Fibroblast of skin of abdomen (primary cell): Measurements from ENCODE around the gene HERC2.
"Not testable (repeated sequence)": the region's sequence is repeated elsewhere in the genome, so short reads cannot be mapped to it uniquely, and the experiment has no call there.

Source experiments
- DNase-seq: peaks from one replicate; pipeline ENCODE4 v3.0.0-alpha.2; 2013

HERC2 gene

DNA sequence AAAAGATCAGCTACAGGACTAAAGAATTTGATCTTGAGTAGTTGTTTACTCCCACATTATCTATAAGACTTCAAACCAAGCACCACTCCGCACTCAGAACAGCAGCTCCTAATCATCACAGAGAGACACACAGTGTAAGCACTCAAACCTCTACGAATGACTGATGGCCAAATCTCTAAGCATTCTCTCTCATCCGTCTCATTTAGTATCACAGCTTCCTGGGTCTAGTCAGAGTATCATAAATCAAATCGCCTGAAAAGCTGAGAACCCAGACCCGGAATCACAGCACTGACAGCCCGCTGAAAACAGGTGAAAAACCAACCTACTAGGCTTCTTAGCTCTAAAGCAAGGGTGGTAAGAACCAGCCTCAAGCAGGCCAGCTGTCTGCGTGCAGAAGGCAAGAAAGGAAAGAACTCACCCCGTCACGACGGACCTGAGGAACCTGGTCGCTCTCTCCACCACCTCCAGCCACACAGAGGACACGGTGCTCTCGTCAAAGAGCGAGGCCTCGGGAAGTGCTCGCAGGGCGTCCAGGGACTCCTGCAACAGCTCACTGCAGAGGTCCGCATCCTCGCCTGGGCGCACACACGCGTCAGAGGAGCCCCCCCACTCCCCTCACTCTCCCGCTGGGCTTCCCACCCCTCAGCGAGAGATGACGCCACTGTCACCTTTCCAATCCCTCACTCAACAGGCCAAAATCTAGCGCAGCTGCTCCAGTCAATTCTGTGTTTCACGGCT is 47.9 kb downstream of the HERC2 start:
- DNase-seq: no peak

DNA sequence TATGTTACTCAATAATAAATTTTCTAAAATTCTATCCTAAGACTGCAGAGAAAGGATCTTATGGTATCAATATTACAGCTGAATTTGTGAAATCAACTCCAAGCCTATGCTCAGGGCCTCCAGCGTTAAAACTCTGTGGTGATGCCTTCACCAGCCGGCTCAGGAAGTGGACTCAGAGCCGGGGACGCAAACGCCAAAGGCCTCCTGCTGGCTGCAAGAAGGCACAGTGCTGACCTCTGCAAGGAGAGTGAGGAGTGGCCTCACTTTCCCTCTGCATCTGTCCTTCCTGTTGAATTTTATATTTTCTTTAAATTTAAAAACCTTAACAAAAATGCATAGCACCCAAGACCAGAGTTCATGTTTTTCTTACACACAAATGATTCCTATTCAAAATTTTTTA is 48.5 kb downstream of the HERC2 start:
- no peak for DNase-seq

GRCh38 chr15:28272587-28272986 is 49.4 kb downstream of the HERC2 start:
- no peak for DNase-seq

GRCh38 chr15:28271697-28272260 is 50.2 kb downstream of the HERC2 start:
- no peak for DNase-seq

DNA sequence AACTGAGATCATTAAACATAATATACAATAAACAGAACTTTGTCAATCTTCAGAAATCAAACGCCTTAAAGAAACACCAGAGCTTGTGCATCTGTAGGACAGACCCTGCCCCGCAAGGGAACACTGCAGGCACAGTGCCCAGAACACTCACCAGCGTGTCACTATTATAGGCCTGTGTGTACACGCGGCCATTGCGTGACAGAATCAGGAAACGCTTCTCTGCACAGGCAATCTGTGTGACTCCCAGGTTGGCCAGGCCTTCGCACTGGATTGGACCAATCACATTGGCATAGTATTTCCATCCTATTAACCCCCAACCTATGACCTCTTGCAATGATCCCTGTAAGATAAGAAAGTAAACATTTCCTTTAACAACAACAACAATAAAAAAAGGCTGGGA is 52.9 kb downstream of the HERC2 start:
- DNase-seq: no peak

- no peak for DNase-seq
Measured at GRCh38 chr15:28267727-28268126, 54.3 kb downstream of the HERC2 start.

DNA sequence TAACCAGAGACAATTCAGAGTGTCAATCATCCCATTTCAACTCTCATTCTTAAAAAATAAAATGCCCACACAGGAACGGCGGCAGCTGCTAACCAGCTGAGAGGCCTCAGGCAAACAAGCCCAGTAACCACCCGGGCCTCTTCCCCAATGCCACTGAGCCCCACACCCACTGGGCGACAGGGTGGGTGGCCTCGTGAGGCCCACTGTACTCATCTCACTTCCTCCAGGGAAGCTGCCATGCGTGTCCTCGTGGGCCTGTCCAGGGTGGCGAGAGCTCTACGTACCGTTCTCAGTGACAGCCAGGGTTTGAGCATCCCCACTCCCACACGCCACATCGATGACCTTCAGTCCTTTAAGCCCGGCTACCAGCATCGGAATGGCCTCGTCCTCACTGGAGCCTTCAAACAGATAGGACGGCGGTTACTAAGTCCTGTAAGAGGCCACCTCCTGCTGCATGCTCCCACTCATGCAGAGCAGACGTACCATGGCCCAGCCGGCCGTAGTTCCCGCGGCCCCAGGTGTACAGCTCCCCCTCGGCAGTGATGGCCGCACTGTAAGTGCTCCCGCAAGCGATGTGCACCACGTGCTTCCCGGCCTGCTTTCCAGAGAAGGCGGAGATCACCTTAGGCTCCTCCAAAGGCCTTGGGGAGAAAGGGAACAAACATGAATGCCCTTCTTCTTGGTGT is 56.5 kb downstream of the HERC2 start:
- DNase-seq: no peak

GRCh38 chr15:28264166-28264565 is 57.8 kb downstream of the HERC2 start:
- no peak for DNase-seq

DNA sequence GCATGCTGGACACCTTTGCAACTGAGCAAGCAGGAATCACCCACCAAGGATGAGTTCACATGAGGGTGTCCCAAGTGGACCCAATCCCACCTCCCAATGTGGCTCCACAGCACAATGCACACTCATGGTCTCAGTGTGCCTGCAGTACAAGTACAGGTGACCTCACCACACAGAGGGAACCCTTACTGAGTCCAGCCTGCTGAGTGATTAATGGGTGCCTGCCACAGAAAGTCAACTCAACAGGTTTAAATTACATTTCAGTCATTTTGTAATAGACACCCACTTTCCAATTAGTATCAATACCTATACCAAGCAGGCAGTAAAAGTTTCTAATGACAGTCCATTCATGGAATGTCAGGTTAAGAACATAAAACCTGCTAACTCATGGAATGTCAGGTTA is 59.5 kb downstream of the HERC2 start:
- no peak for DNase-seq

DNA sequence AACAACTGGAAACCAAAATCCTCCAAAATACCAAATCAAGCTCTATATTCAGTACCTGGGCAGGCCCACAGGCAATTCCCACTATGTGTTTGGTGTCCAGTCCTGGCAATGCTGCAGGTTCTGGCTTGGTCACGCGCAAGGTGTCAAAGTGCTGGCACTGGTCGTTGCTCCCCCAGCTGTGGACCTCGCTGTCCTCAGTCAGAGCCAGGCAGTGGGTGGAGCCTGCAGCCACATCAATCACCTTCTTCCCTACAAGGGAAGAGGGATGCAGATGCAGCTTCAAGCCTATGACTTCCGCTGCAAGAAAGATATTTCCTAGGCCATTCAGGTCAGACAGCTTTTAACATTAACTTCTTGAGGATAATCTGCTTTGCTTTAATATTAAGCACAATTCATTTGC is 61.3 kb downstream of the HERC2 start:
- no peak for DNase-seq

DNA sequence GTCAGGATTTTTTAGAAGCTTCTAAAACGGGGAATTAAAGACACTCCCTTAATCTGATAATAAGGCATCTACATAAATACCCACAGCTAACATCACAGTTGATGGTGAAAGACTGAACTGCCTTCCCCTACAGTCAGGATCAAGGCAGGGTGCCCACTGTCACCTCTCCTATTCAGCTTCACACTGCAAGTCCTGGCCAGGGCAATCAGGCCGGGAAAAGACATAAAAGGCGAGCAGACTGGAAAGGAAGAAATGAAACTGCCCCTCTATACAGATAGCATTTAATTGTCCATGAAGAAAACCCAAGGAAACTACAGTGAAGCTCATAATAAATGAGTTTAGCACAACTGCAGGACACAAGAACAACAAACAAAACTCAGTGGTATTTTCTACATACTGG is 61.7 kb downstream of the HERC2 start:
- DNase-seq: no peak

DNA sequence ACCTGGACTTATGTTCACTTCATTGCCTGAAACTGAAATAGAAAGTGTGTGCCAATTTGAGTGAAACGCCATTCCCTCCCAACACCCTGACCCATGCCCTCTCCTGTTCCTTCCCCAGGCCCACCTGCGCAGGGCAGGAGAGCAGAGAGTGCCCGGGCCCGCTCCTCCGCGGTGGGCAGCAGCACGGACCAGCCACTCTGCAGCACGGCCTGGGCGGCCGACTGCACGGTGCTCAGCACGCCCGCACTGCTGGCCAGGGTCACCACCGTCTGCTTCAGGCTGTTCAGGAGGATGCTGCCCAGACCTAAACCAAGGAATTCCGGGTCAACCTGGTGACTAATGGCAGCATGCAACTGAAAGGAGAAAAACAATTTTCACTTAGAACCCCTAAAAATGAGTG is 66.0 kb downstream of the HERC2 start:
- no peak for DNase-seq

DNA sequence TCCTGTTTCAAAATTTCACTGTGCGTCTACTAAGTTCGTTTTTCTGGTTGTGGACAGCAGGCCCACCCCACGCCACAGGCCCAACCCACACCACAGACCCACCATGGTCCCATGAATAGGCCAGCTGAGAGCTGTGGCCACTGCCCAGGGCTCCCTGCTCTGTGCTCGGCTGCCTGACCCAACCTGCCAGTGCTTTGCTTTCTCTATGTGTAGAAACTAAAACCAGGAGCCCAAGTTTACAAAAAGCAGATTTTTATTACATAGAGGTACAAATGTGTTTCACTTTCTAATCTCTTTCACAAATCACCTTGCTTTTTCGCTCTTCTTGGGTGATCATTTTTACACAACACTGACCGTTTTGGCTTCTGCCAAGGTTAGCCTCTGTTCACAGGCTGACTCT is 69.1 kb downstream of the HERC2 start:
- DNase-seq: no peak

- DNase-seq: no peak
Measured at GRCh38 chr15:28246605-28247004, 75.4 kb downstream of the HERC2 start.

DNA sequence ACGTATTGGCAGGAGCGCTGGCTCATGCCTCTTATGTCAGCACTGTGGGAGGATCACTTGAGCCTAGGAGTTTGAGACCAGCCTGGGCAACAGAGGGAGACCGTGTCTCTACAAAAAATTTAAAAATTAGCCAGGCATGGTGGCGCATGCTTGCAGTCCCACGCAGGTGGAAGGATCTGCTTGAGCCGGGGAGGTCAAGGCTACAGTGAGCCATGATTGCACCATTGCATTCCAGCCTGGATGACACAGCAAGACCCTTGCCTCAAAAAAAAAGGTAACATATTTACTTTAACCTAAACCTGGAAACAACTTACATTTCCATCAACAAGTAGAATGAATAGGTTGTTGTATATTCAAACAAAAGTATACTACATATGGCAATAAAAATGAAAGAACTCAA is 78.1 kb downstream of the HERC2 start:
- no peak for DNase-seq

DNA sequence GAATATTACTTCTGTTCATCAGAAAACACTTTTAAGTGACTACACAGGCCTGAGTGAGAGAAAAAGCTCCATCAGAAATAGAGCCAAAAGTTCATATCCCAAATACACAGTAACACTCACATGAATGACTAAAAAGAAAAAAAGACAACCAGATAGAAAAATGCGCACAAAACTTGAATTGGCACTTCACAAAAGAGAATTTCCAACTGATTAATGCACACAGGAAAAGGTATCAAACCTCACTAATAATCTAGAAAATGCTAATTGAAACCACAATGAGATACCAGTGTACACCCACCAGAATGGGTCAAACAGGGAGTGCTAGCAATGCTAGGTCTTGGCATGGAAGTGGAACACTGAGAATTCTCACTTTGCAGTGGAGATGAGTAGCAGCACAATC is 78.6 kb downstream of the HERC2 start:
- DNase-seq: no peak

- not testable (repeated sequence) for DNase-seq
Measured at GRCh38 chr15:28238296-28238695, 83.7 kb downstream of the HERC2 start.

DNA sequence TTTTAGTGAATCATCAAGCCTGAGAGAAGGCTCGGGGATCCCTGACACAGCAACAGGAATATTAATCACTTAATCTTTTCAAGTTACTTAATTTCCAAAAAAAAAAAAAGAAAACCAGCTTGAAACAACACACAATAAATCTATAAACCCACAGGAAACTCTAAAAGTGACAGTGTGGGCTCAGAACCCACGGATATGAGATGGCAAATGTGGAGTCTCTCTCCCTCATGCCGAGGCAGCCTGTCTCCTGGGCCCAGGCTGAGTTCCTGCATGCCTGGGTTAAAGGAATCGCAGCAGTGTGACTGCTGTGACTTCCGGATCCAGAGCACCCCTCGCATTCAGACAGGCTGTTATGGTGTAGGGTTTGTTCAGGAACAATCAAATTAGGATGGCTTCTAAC is 90.2 kb downstream of the HERC2 start:
- not testable (repeated sequence) for DNase-seq

GRCh38 chr15:28231336-28231735 is 90.6 kb downstream of the HERC2 start:
- DNase-seq: not testable (repeated sequence)

GRCh38 chr15:28228990-28229640 is 92.9 kb downstream of the HERC2 start:
- not testable (repeated sequence) for DNase-seq

- DNase-seq: no peak
Measured at GRCh38 chr15:28228096-28228495, 93.9 kb downstream of the HERC2 start.

DNA sequence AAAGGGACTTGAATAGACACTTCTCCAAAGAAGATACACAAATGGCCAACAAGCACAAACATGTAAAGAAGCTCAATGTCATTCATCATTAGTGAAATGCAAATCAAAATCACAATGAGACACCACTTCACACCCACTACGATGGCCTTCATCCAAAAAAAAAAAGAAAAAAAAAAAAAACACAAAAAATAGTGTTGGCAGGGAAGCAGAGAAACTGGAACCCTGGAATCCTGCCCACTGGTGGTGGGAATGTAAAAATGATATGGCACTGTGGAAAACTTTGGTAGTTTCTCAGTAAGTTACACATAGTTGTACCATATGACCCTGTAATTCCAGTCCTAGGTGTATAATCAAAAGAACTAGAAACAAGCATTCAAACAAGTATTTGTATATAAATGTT is 94.7 kb downstream of the HERC2 start:
- DNase-seq: peak; percentile 2

GRCh38 chr15:28222612-28223011 is 99.4 kb downstream of the HERC2 start:
- not testable (repeated sequence) for DNase-seq

DNA sequence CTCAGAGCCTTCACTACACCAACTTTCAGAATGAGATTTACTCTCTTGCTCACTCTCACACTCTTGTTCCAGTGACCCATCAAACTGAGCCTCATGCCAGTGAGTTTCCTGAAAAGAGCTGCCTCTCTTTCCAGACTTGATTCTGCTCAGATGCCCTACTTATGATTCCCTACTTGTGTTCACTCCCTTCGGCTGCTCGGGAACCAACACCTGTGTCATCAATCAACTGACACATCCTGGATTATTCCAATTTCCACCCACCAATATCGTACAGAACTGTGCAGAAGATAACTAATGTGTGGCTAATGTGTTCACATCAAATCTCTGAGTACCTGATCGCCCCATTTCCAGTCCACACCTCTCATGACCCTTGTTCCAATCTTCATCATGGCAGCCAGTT is 100.3 kb downstream of the HERC2 start:
- DNase-seq: not testable (repeated sequence)
